DOHH2 (cell line): ENCODE results near the gene PUM2.
"Not testable (repeated sequence)": the region's sequence is repeated elsewhere in the genome, so short reads cannot be mapped to it uniquely, and the experiment has no call there.

Experiments used
- H3F3A ChIP-seq: fragments of 200-600 bp; sonication (generic), shearing (Covaris generic); 2 replicates; pipeline ENCODE4 v1.6.0; 2016; ENCODE audit warnings: antibody characterized with exemption, mild to moderate bottlenecking; ENCODE audit not compliant: control insufficient read depth, insufficient read depth
- H3K27ac ChIP-seq: fragments of 200-600 bp; sonication (generic); 2 replicates; pipeline ENCODE4 v1.5.1; 2014; ENCODE audit warnings: low read depth, mild to moderate bottlenecking, low read length, moderate library complexity
- H3K27me3 ChIP-seq: fragments of 200-600 bp; sonication (generic); 2 replicates; pipeline ENCODE4 v1.6.1; 2014; ENCODE audit warnings: mild to moderate bottlenecking, low read length, mixed read lengths; ENCODE audit not compliant: control insufficient read depth
- H3K36me3 ChIP-seq: fragments of 200-600 bp; sonication (generic); 2 replicates; pipeline ENCODE4 v1.6.1; 2014; ENCODE audit warnings: mild to moderate bottlenecking, low read length, moderate library complexity, mixed read lengths; ENCODE audit not compliant: control insufficient read depth
- H3K4me1 ChIP-seq: fragments of 200-600 bp; sonication (generic); 2 replicates; pipeline ENCODE4 v1.6.1; 2014; ENCODE audit warnings: mild to moderate bottlenecking, low read length, mixed read lengths; ENCODE audit not compliant: control insufficient read depth
- H3K4me2 ChIP-seq: fragments of 200-600 bp; sonication (generic); 2 replicates; pipeline ENCODE4 v1.6.0; 2014; ENCODE audit warnings: mild to moderate bottlenecking, low read length, moderate library complexity
- H3K4me3 ChIP-seq: fragments of 200-600 bp; sonication (generic); 2 replicates; pipeline ENCODE4 v1.5.1; 2014; ENCODE audit warnings: mild to moderate bottlenecking, low read length, mixed read lengths
- H3K79me2 ChIP-seq: fragments of 200-600 bp; sonication (generic); 2 replicates; pipeline ENCODE4 v1.6.1; 2014; ENCODE audit warnings: mild to moderate bottlenecking, low read length, mixed read lengths; ENCODE audit not compliant: control insufficient read depth
- H3K9me2 ChIP-seq: fragments of 200-600 bp; sonication (generic); replicated peaks from 2 replicates; pipeline ENCODE4 v1.6.1; 2014; ENCODE audit warnings: mild to moderate bottlenecking, low read length, mixed read lengths; ENCODE audit not compliant: control insufficient read depth
- H3K9me3 ChIP-seq: fragments of 200-600 bp; sonication (generic); 2 replicates; pipeline ENCODE4 v1.6.1; 2014; ENCODE audit warnings: antibody characterized with exemption, low read length, mixed read lengths; ENCODE audit not compliant: control insufficient read depth, insufficient read depth
- H4K20me1 ChIP-seq: fragments of 200-600 bp; sonication (generic); 2 replicates; pipeline ENCODE4 v1.6.0; 2014; ENCODE audit warnings: low read depth, mild to moderate bottlenecking, antibody characterized with exemption, low read length, moderate library complexity; ENCODE audit not compliant: control insufficient read depth, insufficient read depth
- CTCF ChIP-seq: fragments of 200-600 bp; sonication (generic); IDR thresholded peaks from one replicate; pipeline ENCODE4 v1.5.1; 2014; ENCODE audit warnings: antibody characterized with exemption, mild to moderate bottlenecking, low read depth, low read length; ENCODE audit not compliant: poor library complexity, severe bottlenecking
- EZH2phosphoT487 ChIP-seq: fragments of 200-600 bp; sonication (generic); IDR thresholded peaks from 2 replicates; pipeline ENCODE4 v1.6.1; 2017; ENCODE audit warnings: borderline replicate concordance, mild to moderate bottlenecking, antibody characterized with exemption, low read length, moderate library complexity, mixed read lengths

PUM2 gene

GRCh38 chr2:20378341-20378740 is 27.7 kb upstream of the PUM2 start:
- Histone ChIP-seq H3K27ac (no peak overlapping the region), H3K4me1 (no peaks in the 10 kb centered on the region), H3K36me3 (no peaks in the 10 kb centered on the region), H3K9me2 (no peaks in the 10 kb centered on the region), H3K4me3 (no peak overlapping the region), H3F3A (no peaks in the 10 kb centered on the region), H3K4me2 (no peak overlapping the region), H3K9me3 (no peaks in the 10 kb centered on the region), H3K79me2 (no peaks in the 10 kb centered on the region), H4K20me1 (no peaks in the 10 kb centered on the region), H3K27me3 (peaks cover 5% of the 10 kb centered on the region; the same call in 1 of the 2 replicates)
- no peak for TF ChIP-seq CTCF
- TF ChIP-seq EZH2phosphoT487 = no peak

- H3K27me3 ChIP-seq = peaks cover 5% of the 10 kb centered on the region; the same call in 1 of the 2 replicates
Measured at GRCh38 chr2:20377741-20378140, 27.1 kb upstream of the PUM2 start.

GRCh38 chr2:20374982-20375381 is 24.3 kb upstream of the PUM2 start:
- not testable (repeated sequence) for H3K36me3 ChIP-seq, H4K20me1 ChIP-seq, H3K4me3 ChIP-seq, H3K4me2 ChIP-seq, H3K79me2 ChIP-seq, H3K4me1 ChIP-seq, H3K27ac ChIP-seq, H3K9me3 ChIP-seq, H3F3A ChIP-seq, H3K9me2 ChIP-seq
- H3K27me3 ChIP-seq = peaks cover 17% of the 10 kb centered on the region

More at GRCh38 chr2:20377741-20378140, 27.1 kb upstream of the PUM2 start:
- Histone ChIP-seq H3F3A (no peaks in the 10 kb centered on the region), H4K20me1 (no peaks in the 10 kb centered on the region), H3K79me2 (no peaks in the 10 kb centered on the region), H3K9me2 (no peaks in the 10 kb centered on the region), H3K36me3 (no peaks in the 10 kb centered on the region), H3K4me2 (no peak overlapping the region), H3K27ac (no peak overlapping the region), H3K4me3 (no peak overlapping the region), H3K9me3 (no peaks in the 10 kb centered on the region), H3K4me1 (no peaks in the 10 kb centered on the region)
- no peak for TF ChIP-seq CTCF
- TF ChIP-seq EZH2phosphoT487 = no peak

- Histone ChIP-seq H3K4me2 (no peak overlapping the region), H3K9me3 (no peaks in the 10 kb centered on the region), H3K27me3 (peaks cover 13% of the 10 kb centered on the region), H3K36me3 (no peaks in the 10 kb centered on the region), H3K4me3 (no peak overlapping the region), H3F3A (no peaks in the 10 kb centered on the region), H3K4me1 (no peaks in the 10 kb centered on the region), H3K79me2 (no peaks in the 10 kb centered on the region), H4K20me1 (no peaks in the 10 kb centered on the region), H3K27ac (no peak overlapping the region), H3K9me2 (no peaks in the 10 kb centered on the region)
- no peak for TF ChIP-seq CTCF
- no peak for TF ChIP-seq EZH2phosphoT487
Measured at GRCh38 chr2:20372896-20373640, 22.4 kb upstream of the PUM2 start.
